GM18498 (cell line): ENCODE data around the gene ZNF430.
"Not testable (repeated sequence)": the region's sequence is repeated elsewhere in the genome, so short reads cannot be mapped to it uniquely, and the experiment has no call there.

Experiments
- ATAC-seq: cut with Tn5 transposase; IDR thresholded peaks from one replicate; pipeline ENCODE4 v1.9.1; 2021; ENCODE audit warnings: mild to moderate bottlenecking, moderate library complexity; ENCODE audit not compliant: unreplicated experiment

The ZNF430 gene

GRCh38 chr19:21020298-21021227 is at the start of gene ZNF430:
Gene ZNF430, plus strand, starts transcription at chr19:21020657. Its CDS starts 144 bp downstream, at chr19:21020801.
- ATAC-seq, result peak; percentile 99

GRCh38 chr19:20992788-20993187 is 27.7 kb upstream of the ZNF430 start:
- not testable (repeated sequence) for ATAC-seq

GRCh38 chr19:20999731-21000352 is 20.6 kb upstream of the ZNF430 start:
- ATAC-seq, result peak; percentile 100

- not testable (repeated sequence) for ATAC-seq
Measured at GRCh38 chr19:21021238-21021637, 781 bp downstream of the ZNF430 start.

- no peak for ATAC-seq
Measured at GRCh38 chr19:21022996-21023395, 2.5 kb downstream of the ZNF430 start.

- ATAC-seq, result no peak
Measured at GRCh38 chr19:21023901-21024300, 3.4 kb downstream of the ZNF430 start.

GRCh38 chr19:21028969-21029268 is 8.5 kb downstream of the ZNF430 start:
- ATAC-seq, result no peak

GRCh38 chr19:21045028-21045427 is 24.6 kb downstream of the ZNF430 start:
- no peak for ATAC-seq

GRCh38 chr19:21046489-21046888 is 26.0 kb downstream of the ZNF430 start:
- ATAC-seq, result no peak

GRCh38 chr19:21047716-21048115 is 27.3 kb downstream of the ZNF430 start:
- ATAC-seq, result no peak

GRCh38 chr19:21052902-21053301 is 32.4 kb downstream of the ZNF430 start:
- no peak for ATAC-seq

- no peak for ATAC-seq
Measured at GRCh38 chr19:21065336-21065735, 44.9 kb downstream of the ZNF430 start.

- ATAC-seq, result peak; percentile 98
Measured at GRCh38 chr19:21082011-21082975, 61.8 kb downstream of the ZNF430 start, which contains the start of gene ZNF714. Gene ZNF714, plus strand, starts transcription at chr19:21082203. Its CDS starts 16,066 bp downstream, at chr19:21098269.

GRCh38 chr19:21084343-21084742 is 63.9 kb downstream of the ZNF430 start:
- no peak for ATAC-seq

GRCh38 chr19:21087871-21088270 is 67.4 kb downstream of the ZNF430 start:
- ATAC-seq, result no peak

- ATAC-seq, result no peak
Measured at GRCh38 chr19:21092109-21092508, 71.7 kb downstream of the ZNF430 start.

GRCh38 chr19:21094347-21095025 is 74.0 kb downstream of the ZNF430 start:
- ATAC-seq, result no peak

GRCh38 chr19:21098291-21098690 is 77.8 kb downstream of the ZNF430 start:
- ATAC-seq, result no peak

GRCh38 chr19:21101521-21102242 is 81.2 kb downstream of the ZNF430 start:
- ATAC-seq, result no peak

GRCh38 chr19:21109116-21109515 is 88.7 kb downstream of the ZNF430 start:
- ATAC-seq, result no peak
